ENCODE data around the gene COQ4.

- TF ChIP-seq CTCF (IDR thresholded peaks at IDR 0.05; ENCODE audit: insufficient read depth, low read depth, low read length) (no peak), EZH2 (IDR thresholded peaks at IDR 0.05; ENCODE audit: insufficient read depth, low read length) (no peak)
These were observed 23.8 kb upstream of the COQ4 start for GRCh38 chr9:128298535-128299482.
